Fibroblast of the aortic adventitia (primary cell): ENCODE results near the gene ABLIM2. TPM values are rescaled to one million over a fixed set of nuclear protein-coding genes. Genes with fewer than 3 reads are reported as not detected.

Experiments used
- DNase-seq: peaks from one replicate; pipeline ENCODE4 v3.0.0-alpha.2; 2010; ENCODE audit warnings: low read depth
- H3K4me3 ChIP-seq: 2 replicates; pipeline ENCODE4 v1.5.1; 2011; ENCODE audit warnings: low read depth, mild to moderate bottlenecking, control low read depth, low read length, moderate library complexity
- CTCF ChIP-seq: IDR thresholded peaks from 2 replicates; pipeline ENCODE4 v1.5.1; 2011; ENCODE audit warnings: mild to moderate bottlenecking, low read length, control low read depth, inconsistent platforms; ENCODE audit not compliant: insufficient read depth
- total RNA-seq: library from RNA; depleted of rRNA; stranded (reverse); fragments of >200 nt; gene quantifications from 2 replicates; pipeline ENCODE4 v1.2.3, GENCODE V29; 2012; ENCODE audit warnings: low replicate concordance

ABLIM2 gene
- total RNA-seq, 1 donor, result under 0.01 TPM

DNA sequence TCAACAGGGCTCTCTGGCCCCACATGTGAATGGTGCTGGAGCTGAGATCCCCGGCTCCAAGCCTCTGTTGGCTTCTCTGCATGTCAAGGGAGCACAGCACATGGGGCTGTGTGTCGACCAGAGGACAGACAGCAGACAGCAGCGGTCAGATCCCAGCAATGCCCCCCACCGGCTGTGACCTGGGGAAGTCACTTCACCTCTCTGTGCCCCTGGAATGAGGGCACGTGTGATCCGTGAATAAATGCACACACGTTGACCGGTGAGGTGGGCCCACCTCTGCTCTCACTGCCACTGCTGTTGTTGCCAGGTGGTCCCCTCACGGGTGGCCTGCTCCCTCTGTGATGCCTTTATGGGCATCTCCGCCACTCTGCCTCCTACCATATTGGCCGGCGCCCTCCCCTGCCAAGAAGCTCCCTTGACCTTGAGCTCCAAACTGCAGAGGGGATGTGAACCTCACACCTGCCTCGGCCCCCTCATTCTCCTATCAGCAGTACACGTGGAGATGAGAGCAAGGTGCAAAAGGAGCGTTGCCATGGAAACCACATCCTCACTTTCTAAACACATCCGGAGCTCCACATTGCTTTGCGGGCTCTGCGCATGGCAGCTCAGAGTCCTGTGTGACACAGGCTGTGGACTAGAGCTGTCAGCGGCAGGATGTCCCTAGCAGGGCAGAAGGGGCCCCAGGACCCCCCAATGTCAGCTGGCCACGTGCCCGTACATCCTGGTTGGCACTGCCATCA is 75.4 kb downstream of the ABLIM2 start:
- DNase-seq, result no peak
- H3K4me3 ChIP-seq, result no peak overlapping the region
- TF ChIP-seq CTCF, result no peak

DNA sequence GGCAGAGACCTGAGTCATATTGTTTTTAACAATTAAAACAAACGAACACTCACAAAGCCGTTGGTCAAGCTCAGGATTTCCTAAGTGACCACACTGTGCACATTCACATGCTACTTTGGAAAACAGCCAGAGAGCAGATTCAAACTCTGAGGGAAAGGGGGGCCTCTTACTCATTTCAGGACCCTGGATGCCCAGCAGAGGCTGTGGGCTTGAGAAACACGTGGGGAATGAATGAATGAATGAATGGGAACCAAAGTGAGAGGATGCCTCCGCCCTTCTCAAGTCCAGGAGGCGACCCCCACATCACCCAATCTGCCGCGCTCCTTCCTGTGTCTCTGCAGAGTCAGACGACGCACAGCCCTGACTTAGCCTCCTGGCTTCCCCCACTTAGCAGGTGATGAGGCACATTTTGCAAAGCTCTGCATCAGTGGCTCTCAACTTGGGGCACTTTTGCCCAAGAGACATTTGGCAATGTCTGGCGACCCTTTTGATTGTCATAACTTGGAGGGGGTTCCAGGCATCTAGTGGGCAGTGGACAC is 76.0 kb downstream of the ABLIM2 start:
- DNase-seq, result no peak
- TF ChIP-seq CTCF, result no peak

DNA sequence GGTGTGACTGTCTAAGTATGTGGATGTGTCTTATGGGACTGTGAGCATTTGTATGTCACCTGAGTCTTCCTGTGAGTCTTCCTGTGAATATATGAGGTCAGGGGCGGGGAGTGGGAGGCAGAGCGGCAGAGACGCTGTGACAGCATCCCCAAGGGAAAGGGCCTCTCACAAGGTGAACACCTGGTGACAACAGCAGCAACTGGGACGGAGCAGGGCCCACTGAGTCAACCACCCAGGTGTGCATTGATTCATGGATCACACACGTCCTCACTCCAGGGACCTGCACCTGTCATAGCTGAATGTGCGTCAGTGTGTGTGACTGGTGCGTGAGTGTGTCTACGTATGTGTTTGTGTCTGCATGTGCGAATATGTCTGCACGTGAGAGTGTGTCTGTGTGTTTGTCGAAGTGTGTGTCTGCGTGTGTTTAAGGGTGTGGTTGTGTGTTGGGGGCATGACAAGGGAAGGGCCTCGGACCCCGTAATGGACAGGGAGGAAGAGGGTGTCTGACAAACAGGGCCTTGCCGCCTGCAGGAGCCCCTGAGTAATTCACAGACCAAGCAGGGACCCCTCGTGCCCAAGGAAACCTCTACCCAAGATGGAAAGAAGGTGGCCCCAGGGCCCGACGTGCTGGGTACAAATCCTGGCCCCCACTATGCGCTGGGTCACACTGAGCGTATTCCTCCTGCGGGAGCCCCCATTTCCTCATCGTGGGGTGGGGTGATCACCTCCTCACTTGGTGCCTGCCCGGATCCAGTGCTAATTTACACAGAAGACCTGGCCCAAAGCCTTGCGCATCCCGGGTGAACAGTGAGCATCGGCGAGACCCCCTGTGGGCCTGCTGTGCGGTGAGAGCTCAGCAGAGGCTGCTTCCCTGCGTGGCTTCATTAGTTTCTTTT is 76.7 kb downstream of the ABLIM2 start:
- no peak for TF ChIP-seq CTCF
- DNase-seq, result no peak
- no peak overlapping the region for H3K4me3 ChIP-seq

More for the DNA sequence above, 76.0 kb downstream of the ABLIM2 start:
- H3K4me3 ChIP-seq, result no peak overlapping the region

- no peak overlapping the region for H3K4me3 ChIP-seq
- no peak for TF ChIP-seq CTCF
- no peak for DNase-seq
Measured at GRCh38 chr4:8081171-8081570, 77.4 kb downstream of the ABLIM2 start.

GRCh38 chr4:8080754-8081065 is 77.9 kb downstream of the ABLIM2 start:
- no peak overlapping the region for H3K4me3 ChIP-seq
- DNase-seq, result no peak
- no peak for TF ChIP-seq CTCF

DNA sequence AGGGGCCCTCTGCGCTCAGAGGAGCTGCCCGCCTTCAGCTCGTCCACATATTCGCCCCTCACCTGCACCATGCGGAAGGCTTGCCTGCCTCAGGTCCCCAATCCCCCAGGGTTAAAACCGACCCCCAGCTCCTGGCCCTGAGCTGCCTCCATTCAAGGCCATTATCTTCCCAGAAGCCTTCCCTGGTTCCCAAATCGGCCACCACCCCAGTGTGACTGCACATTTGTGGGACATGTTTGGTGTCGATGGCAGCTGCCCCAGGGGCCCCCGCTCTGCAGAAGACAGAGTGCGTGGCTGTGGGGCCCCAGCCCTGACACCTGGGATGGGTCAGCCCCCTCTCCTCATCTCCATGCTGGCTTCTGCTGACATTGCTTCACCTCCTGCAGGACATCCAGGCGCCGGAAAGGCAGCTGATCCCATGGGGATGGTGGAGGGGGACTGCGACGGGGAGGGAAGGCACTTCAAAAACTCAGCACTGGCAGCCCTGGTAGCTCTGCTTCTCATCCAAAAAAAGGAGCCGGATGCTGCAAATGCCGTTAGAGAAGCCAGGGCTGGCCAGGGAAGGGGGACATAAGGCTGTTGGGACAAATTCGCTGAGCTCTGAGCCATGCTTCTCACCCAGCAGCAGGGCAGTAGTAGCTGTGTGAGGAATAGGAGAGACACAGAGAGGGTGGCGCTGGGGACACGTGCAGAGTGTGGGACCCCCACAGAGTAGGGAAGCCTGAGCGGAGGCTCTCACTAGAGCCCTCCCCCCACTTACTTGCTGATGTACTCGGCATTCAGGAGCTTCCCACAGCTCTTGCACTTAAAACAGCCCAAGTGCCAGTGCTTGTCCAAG is 78.5 kb downstream of the ABLIM2 start:
- no peak overlapping the region for H3K4me3 ChIP-seq
- TF ChIP-seq CTCF, result no peak
- DNase-seq, result no peak
